H1 (cell line): ENCODE data around the gene TACC2. TPM values are rescaled to one million over a fixed set of nuclear protein-coding genes. Genes with fewer than 3 reads are reported as not detected.

Source experiments
- CTCF ChIA-PET: fragments of 300-600 bp; sonication (Branson Sonifier 250); formaldehyde crosslinking; loops from one replicate; lab custom pipeline; 2021; ENCODE audit not compliant: partially characterized antibody; lab: Charles Lee
- POLR2A ChIA-PET: fragments of 300-600 bp; sonication (Branson Sonifier 250); formaldehyde crosslinking; loops from one replicate; lab custom pipeline; 2021; ENCODE audit warnings: inconsistent platforms; ENCODE audit not compliant: partially characterized antibody; lab: Charles Lee
- DNase-seq, 2 experiments: peaks; one replicate each; pipeline versions ENCODE4 v3.0.0 to v3.0.0-alpha.2; 2010 to 2022; ENCODE audit warnings: low spot score in 2 of 2, low read depth in 1 of 2, mixed read lengths in 1 of 2
- FAIRE-seq: peaks from 2 replicates; lab custom pipeline; 2011; peaks lifted over from hg19 to GRCh38; lab: Jason Lieb, UNC
- H2AFZ ChIP-seq: 2 replicates; pipeline ENCODE4 v1.8.1; 2012; ENCODE audit warnings: low read length, inconsistent platforms
- H2AK5ac ChIP-seq: 2 replicates; pipeline ENCODE4 v1.6.1; 2013; ENCODE audit warnings: low read depth, low read length
- H2BK120ac ChIP-seq: replicated peaks from 2 replicates; pipeline ENCODE3; 2013; ENCODE audit warnings: low read depth, low read length, inconsistent platforms
- H2BK12ac ChIP-seq: 2 replicates; pipeline ENCODE4 v1.6.1; 2013; ENCODE audit warnings: low read depth, low read length
- H2BK15ac ChIP-seq: 2 replicates; pipeline ENCODE4 v1.6.1; 2013; ENCODE audit warnings: low read length
- H2BK20ac ChIP-seq: 2 replicates; pipeline ENCODE4 v1.6.1; 2013; ENCODE audit warnings: low read length
- H2BK5ac ChIP-seq: 2 replicates; pipeline ENCODE4 v1.6.1; 2013; ENCODE audit warnings: low read depth, low read length
- H3K14ac ChIP-seq: 2 replicates; pipeline ENCODE4 v1.6.1; 2013; ENCODE audit warnings: inconsistent platforms; ENCODE audit not compliant: insufficient read length
- H3K18ac ChIP-seq: 2 replicates; pipeline ENCODE4 v1.6.1; 2013; ENCODE audit warnings: low read length; ENCODE audit errors: extremely low read depth
- H3K23ac ChIP-seq: 2 replicates; pipeline ENCODE4 v1.6.1; 2013; ENCODE audit warnings: inconsistent platforms; ENCODE audit not compliant: insufficient read length
- H3K23me2 ChIP-seq: 2 replicates; pipeline ENCODE4 v1.6.1; 2013; ENCODE audit warnings: low read depth, low read length
- H3K27ac ChIP-seq: 2 replicates; pipeline ENCODE4 v1.6.1; 2011; ENCODE audit warnings: low read depth, low read length, inconsistent platforms
- H3K27me3 ChIP-seq, 4 experiments: replicated peaks in 1 of 4; 1 replicate in 1 of 4; 2 replicates in 3 of 4; pipeline versions ENCODE4 v1.6.1 to v1.8.1; 2011 to 2013; ENCODE audit warnings: low read length in 3 of 4, mild to moderate bottlenecking in 3 of 4, inconsistent platforms in 2 of 4, mixed read lengths in 2 of 4, moderate library complexity in 1 of 4; ENCODE audit not compliant: control insufficient read depth in 3 of 4, insufficient read depth in 3 of 4; ENCODE audit errors: extremely low read depth in 1 of 4
- H3K36me3 ChIP-seq, 4 experiments: 2 replicates each; pipeline versions ENCODE4 v1.6.1 to v1.8.1; 2011 to 2013; ENCODE audit warnings: mild to moderate bottlenecking in 4 of 4, low read length in 3 of 4, moderate library complexity in 2 of 4, control low read depth in 1 of 4, inconsistent platforms in 1 of 4; ENCODE audit not compliant: insufficient read depth in 4 of 4, control insufficient read depth in 2 of 4
- H3K4ac ChIP-seq: replicated peaks from 2 replicates; pipeline ENCODE3; 2013; ENCODE audit warnings: low read length, low read depth, mixed read lengths, inconsistent platforms; ENCODE audit not compliant: insufficient read length
- H3K4me1 ChIP-seq, 4 experiments: replicated peaks in 1 of 4; 1 replicate in 1 of 4; 2 replicates in 3 of 4; pipeline versions ENCODE4 v1.6.1 to v1.8.1; 2011 to 2013; ENCODE audit warnings: low read length in 3 of 4, inconsistent platforms in 2 of 4, mixed read lengths in 1 of 4; ENCODE audit not compliant: insufficient read depth in 4 of 4, control insufficient read depth in 3 of 4
- H3K4me2 ChIP-seq, 2 experiments: 2 replicates each; pipeline versions ENCODE4 v1.6.1 to v1.8.1; 2011 to 2013; ENCODE audit warnings: low read depth in 2 of 2, low read length in 2 of 2, control low read depth in 1 of 2, inconsistent platforms in 1 of 2, mild to moderate bottlenecking in 1 of 2; ENCODE audit not compliant: insufficient read depth in 1 of 2
- H3K4me3 ChIP-seq, 4 experiments: fragments of 200-600, 300-600 bp in 1 of 4; sonication (generic), shearing (Covaris generic), sonication (Bioruptor Twin) in 1 of 4; 2 replicates each; pipeline versions ENCODE4 v1.5.1 to v1.8.1; 2011 to 2016; ENCODE audit warnings: low read length in 4 of 4, low read depth in 3 of 4, control low read depth in 2 of 4, inconsistent platforms in 2 of 4, mild to moderate bottlenecking in 2 of 4, mixed read lengths in 1 of 4, moderate library complexity in 1 of 4; ENCODE audit not compliant: insufficient read depth in 2 of 4; ENCODE audit errors: extremely low read depth in 1 of 4
- H3K56ac ChIP-seq: replicated peaks from 2 replicates; pipeline ENCODE3; 2013; ENCODE audit warnings: low read depth, mild to moderate bottlenecking, mixed read lengths, low read length, inconsistent platforms; ENCODE audit not compliant: insufficient read length
- H3K79me1 ChIP-seq: 2 replicates; pipeline ENCODE4 v1.6.1; 2013; ENCODE audit warnings: low read depth, low read length, control low read depth
- H3K79me2 ChIP-seq, 2 experiments: 2 replicates each; pipeline versions ENCODE4 v1.6.1 to v1.8.1; 2012 to 2013; ENCODE audit warnings: low read length in 2 of 2, mild to moderate bottlenecking in 2 of 2, inconsistent platforms in 1 of 2; ENCODE audit not compliant: insufficient read depth in 2 of 2, control insufficient read depth in 1 of 2
- H3K9ac ChIP-seq, 4 experiments: replicated peaks in 1 of 4; 1 replicate in 1 of 4; 2 replicates in 3 of 4; pipeline versions ENCODE4 v1.6.1 to v1.8.1; 2011 to 2013; ENCODE audit warnings: low read depth in 3 of 4, low read length in 3 of 4, control low read depth in 2 of 4, mild to moderate bottlenecking in 2 of 4, moderate library complexity in 2 of 4, inconsistent platforms in 1 of 4; ENCODE audit errors: extremely low read depth in 1 of 4
- H3K9me3 ChIP-seq, 2 experiments: 2 replicates each; pipeline versions ENCODE4 v1.6.1 to v1.8.1; 2012 to 2013; ENCODE audit warnings: mild to moderate bottlenecking in 2 of 2, moderate library complexity in 2 of 2, control low read depth in 1 of 2, inconsistent platforms in 1 of 2, low read depth in 1 of 2, low read length in 1 of 2, mixed read lengths in 1 of 2; ENCODE audit not compliant: insufficient read depth in 2 of 2
- H4K20me1 ChIP-seq, 2 experiments: replicated peaks in 1 of 2; 2 replicates each; pipeline versions ENCODE3 to v1.8.1; 2011 to 2013; ENCODE audit warnings: inconsistent platforms in 2 of 2, low read length in 2 of 2, mild to moderate bottlenecking in 1 of 2; ENCODE audit not compliant: insufficient read depth in 2 of 2, control insufficient read depth in 1 of 2
- H4K5ac ChIP-seq: 2 replicates; pipeline ENCODE4 v1.6.1; 2013; ENCODE audit warnings: low read length, low read depth, mixed read lengths, inconsistent platforms; ENCODE audit not compliant: insufficient read length
- H4K8ac ChIP-seq: 2 replicates; pipeline ENCODE4 v1.8.0; 2013; ENCODE audit warnings: mild to moderate bottlenecking, moderate library complexity, low read length, inconsistent platforms; ENCODE audit not compliant: insufficient read depth; ENCODE audit errors: extremely low read depth
- H4K91ac ChIP-seq: replicated peaks from 2 replicates; pipeline ENCODE3; 2013; ENCODE audit warnings: low read length, mixed read lengths, inconsistent platforms; ENCODE audit not compliant: insufficient read length
- ASH2L ChIP-seq: fragments of 200-600, 300-600 bp; sonication (generic); IDR thresholded peaks from one replicate; pipeline ENCODE4 v1.7.1; 2017; ENCODE audit warnings: low read length
- HDAC2 ChIP-seq, 2 experiments: fragments of 300-600 bp in 1 of 2; sonication (generic) in 1 of 2; IDR thresholded peaks; 2 replicates each; pipeline ENCODE4 v1.6.1; 2011 to 2012; ENCODE audit warnings: low read depth in 2 of 2, low read length in 2 of 2, mild to moderate bottlenecking in 2 of 2, moderate library complexity in 2 of 2, borderline replicate concordance in 1 of 2, inconsistent platforms in 1 of 2
- JUND ChIP-seq: IDR thresholded peaks from 2 replicates; pipeline ENCODE4 v1.6.1; 2011; ENCODE audit warnings: mild to moderate bottlenecking, improper control_type of control experiment, low read length
- KDM4A ChIP-seq: IDR thresholded peaks from one replicate; pipeline ENCODE4 v1.7.1; 2012; ENCODE audit warnings: low read depth, mild to moderate bottlenecking, moderate library complexity, low read length, inconsistent platforms; ENCODE audit not compliant: severe bottlenecking
- POLR2A ChIP-seq, 2 experiments: IDR thresholded peaks; 1 replicate in 1 of 2; 2 replicates in 1 of 2; pipeline ENCODE4 v1.6.1; 2011; ENCODE audit warnings: low read depth in 2 of 2, low read length in 2 of 2, mild to moderate bottlenecking in 2 of 2; ENCODE audit errors: control extremely low read depth in 1 of 2
- RXRA ChIP-seq: IDR thresholded peaks from 2 replicates; pipeline ENCODE4 v1.6.1; 2011; ENCODE audit warnings: low read depth, mild to moderate bottlenecking, low read length, moderate library complexity; ENCODE audit not compliant: insufficient read depth
- WGBS, 2 experiments: shearing (Covaris generic) in 1 of 2; methylation state at CpG; one replicate each; pipeline versions ENCODE4 v1.1.6 to v1.1.7; 2013 to 2015; ENCODE audit warnings: low lambda C conversion rate in 2 of 2, mixed read lengths in 2 of 2, inconsistent platforms in 1 of 2, low coverage in 1 of 2, missing lambda C conversion rate in 1 of 2; ENCODE audit not compliant: insufficient replicate concordance in 2 of 2, insufficient coverage in 1 of 2, insufficient read length in 1 of 2; ENCODE audit errors: extremely low coverage in 1 of 2, missing lambda C conversion rate in 1 of 2; 5-methylcytosine and 5-hydroxymethylcytosine counted together
- polyA plus RNA-seq, 7 experiments: library from polyadenylated mRNA; depleted of rRNA in 3 of 7; stranded (reverse) in 5 of 7; unstranded in 2 of 7; fragments of >200 nt in 5 of 7; fragments of 200-250 nt in 2 of 7; gene quantifications; 1 replicate in 5 of 7; 2 replicates in 1 of 7; 4 replicates in 1 of 7; pipeline versions ENCODE4 v1.2.1 to v1.2.3, GENCODE V29; 2011 to 2013; ENCODE audit warnings: missing spikeins in 2 of 7, mixed read lengths in 2 of 7
- total RNA-seq: library from RNA; stranded (reverse); fragmentation: NEBNext Ultra II Directional; extraction: Animal tissue kit (Norgen Biotek cat#: 25700); gene quantifications from 2 replicates; pipeline ENCODE4 v1.2.1, GENCODE V29; 2021
- TF ChIP-seq, protein P1 (sequence below): IDR thresholded peaks from 2 replicates; pipeline ENCODE4 v1.6.1; 2011; ENCODE audit warnings: low read length, improper control_type of control experiment

TACC2 gene
- total and polyA plus RNA-seq, 2 of the 8 experiments (the other 6 are each of a cell fraction or from before 2014, with no cell fraction given), result 21.2 to 46.6 TPM

DNA sequence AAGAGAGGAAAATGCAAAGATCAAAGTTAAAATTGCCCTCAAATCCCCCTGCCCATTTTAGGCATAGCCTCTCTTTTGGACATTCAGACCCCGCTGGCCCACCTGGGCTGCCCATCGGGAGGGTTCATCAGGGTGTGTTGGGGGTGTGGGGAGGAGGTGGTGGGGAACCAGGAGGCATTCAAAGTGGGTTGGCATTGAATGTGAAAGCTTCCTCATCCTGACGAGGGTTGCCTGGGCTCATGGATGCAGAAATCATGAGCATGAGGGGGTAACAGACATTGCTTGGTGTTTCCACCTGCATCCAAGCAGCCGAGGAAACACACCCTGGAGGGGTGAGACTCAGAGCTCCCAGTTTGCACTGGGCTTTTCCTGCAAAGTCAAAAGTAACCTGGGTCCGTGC lies 302.8 kb downstream of the TACC2 start:
- Histone ChIP-seq H3K56ac (no peak overlapping the region), H4K20me1 (no peaks in the 10 kb centered on the region), H2BK20ac (no peak overlapping the region), H3K27me3 (peaks cover 0 to 1% (median 0%) of the 10 kb centered on the region in 4 experiments; a peak in 1 of 7 replicates), H3K23me2 (no peaks in the 10 kb centered on the region), H3K4me2 (no peak overlapping the region), H3K9me3 (no peaks in the 10 kb centered on the region), H3K4me1 (peaks cover 0 to 6% (median 0%) of the 10 kb centered on the region in 4 experiments; a peak in 4 of 7 replicates), H2AFZ (no peak overlapping the region), H4K5ac (no peak overlapping the region), H3K36me3 (no peaks in the 10 kb centered on the region), H2BK15ac (no peak overlapping the region), H2AK5ac (no peak overlapping the region), H3K4ac (no peak overlapping the region), H3K14ac (no peak overlapping the region), H3K79me1 (no peaks in the 10 kb centered on the region), H4K91ac (no peak overlapping the region), H2BK12ac (no peak overlapping the region), H3K4me3 (no peak overlapping the region), H3K23ac (no peak overlapping the region), H2BK5ac (no peak overlapping the region), H3K9ac (no peak overlapping the region), H4K8ac (no peak overlapping the region), H3K79me2 (no peaks in the 10 kb centered on the region), H3K27ac (no peak overlapping the region), H3K18ac (no peak overlapping the region), H2BK120ac (no peak overlapping the region)
- POLR2A ChIA-PET, result no interaction called here
- CTCF ChIA-PET, result interaction anchor here (0.5 to 3.2 kb wide), 6 partner anchors 12 to 693 kb away, joined by 3 to 17 read pairs (median 4); no protein-coding TSS in a partner anchor
- FAIRE-seq (no peak), DNase-seq (no peak)
- TF ChIP-seq ASH2L (no peak), JUND (no peak), KDM4A (no peak), RXRA (no peak), POLR2A (IDR thresholded peaks at IDR 0.05; ENCODE audit: control extremely low read depth in 1 of 2, low read depth in 2 of 2, low read length in 2 of 2) (no peak), HDAC2 (IDR thresholded peaks at IDR 0.05; ENCODE audit: borderline replicate concordance in 1 of 2, low read depth in 2 of 2, low read length in 2 of 2) (no peak)
- TF ChIP-seq, protein P1, sequence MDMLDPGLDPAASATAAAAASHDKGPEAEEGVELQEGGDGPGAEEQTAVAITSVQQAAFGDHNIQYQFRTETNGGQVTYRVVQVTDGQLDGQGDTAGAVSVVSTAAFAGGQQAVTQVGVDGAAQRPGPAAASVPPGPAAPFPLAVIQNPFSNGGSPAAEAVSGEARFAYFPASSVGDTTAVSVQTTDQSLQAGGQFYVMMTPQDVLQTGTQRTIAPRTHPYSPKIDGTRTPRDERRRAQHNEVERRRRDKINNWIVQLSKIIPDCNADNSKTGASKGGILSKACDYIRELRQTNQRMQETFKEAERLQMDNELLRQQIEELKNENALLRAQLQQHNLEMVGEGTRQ, result no peak
- 87% methylated on average over 5 of the region's 5 CpGs; no CpG with 5 or more reads in 1 of the 2 experiments for WGBS, 2 experiments
